Endothelial cell of umbilical vein (primary cell): ENCODE results near the gene SLC6A9.

ENCODE experiments used
- CTCF ChIP-seq, 2 donors: IDR thresholded peaks; 1 replicate in 1 of 2; 2 replicates in 1 of 2; pipeline ENCODE4 v1.5.1; 2011; ENCODE audit warnings: low read length in 2 of 2, mild to moderate bottlenecking in 2 of 2, moderate library complexity in 2 of 2, control low read depth in 1 of 2, inconsistent platforms in 1 of 2, low read depth in 1 of 2; ENCODE audit not compliant: insufficient read depth in 1 of 2; ENCODE audit errors: extremely low read depth in 1 of 2
- POLR2A ChIP-seq: IDR thresholded peaks from 2 replicates; pipeline ENCODE4 v1.6.1; 2012; ENCODE audit warnings: low read depth, mild to moderate bottlenecking, control low read depth, low read length

DNA sequence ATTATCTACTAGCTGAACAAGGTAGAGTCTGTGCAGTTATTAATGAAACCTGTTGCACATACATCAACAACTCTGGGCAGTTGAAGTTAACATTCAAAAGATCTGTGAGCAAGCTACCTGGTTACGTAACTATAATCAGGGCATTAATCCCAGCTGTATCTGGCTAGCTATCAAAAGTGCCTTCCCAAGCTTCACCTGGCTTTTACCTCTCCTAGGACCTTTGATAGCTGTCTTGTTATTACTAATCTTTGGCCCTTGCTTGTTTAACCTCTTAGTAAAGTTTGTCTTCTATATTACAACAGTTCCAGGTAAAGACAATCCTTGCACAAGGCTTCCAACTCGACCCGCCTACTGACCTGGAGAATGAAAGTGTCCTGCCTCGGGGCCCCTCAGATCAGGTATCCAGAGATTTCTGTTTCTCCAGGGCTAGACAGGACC lies 29.6 kb upstream of the SLC6A9 start:
- TF ChIP-seq POLR2A (no peak), CTCF (IDR thresholded peaks at IDR 0.05; ENCODE audit: extremely low read depth in 1 of 2, insufficient read depth in 1 of 2, low read depth in 1 of 2, low read length in 2 of 2) (no peak)
